Measurements from ENCODE around the gene PRKAG3.

Gene PRKAG3

GRCh38 chr2:218831378-218831990, at the start of gene PRKAG3:
PRKAG3 (minus strand) TSS chr2:218831803.
- no peak for DNase-seq

- no peak for DNase-seq
Measured at GRCh38 chr2:218880859-218881594, 49.4 kb upstream of the PRKAG3 start.

- DNase-seq: peak; percentile 80
Measured at GRCh38 chr2:218880102-218880858, 48.7 kb upstream of the PRKAG3 start, which contains the start of gene WNT10A. WNT10A (plus strand) TSS chr2:218880852; CDS start chr2:218880996, 144 bp downstream.

- no peak for DNase-seq
Measured at GRCh38 chr2:218879776-218880101, 48.1 kb upstream of the PRKAG3 start.

- DNase-seq: no peak
Measured at GRCh38 chr2:218878926-218879761, 47.5 kb upstream of the PRKAG3 start.

- no peak for DNase-seq
Measured at GRCh38 chr2:218878486-218878885, 46.9 kb upstream of the PRKAG3 start.

- DNase-seq: no peak
Measured at GRCh38 chr2:218877891-218878290, 46.3 kb upstream of the PRKAG3 start.

- DNase-seq: no peak
Measured at GRCh38 chr2:218877331-218877730, 45.7 kb upstream of the PRKAG3 start.

- DNase-seq: peak; percentile 83
Measured at GRCh38 chr2:218876562-218877219, 45.1 kb upstream of the PRKAG3 start.

GRCh38 chr2:218875692-218876246, 44.2 kb upstream of the PRKAG3 start:
- DNase-seq: no peak

GRCh38 chr2:218873359-218874194, 42.0 kb upstream of the PRKAG3 start:
- DNase-seq: no peak

- DNase-seq: no peak
Measured at GRCh38 chr2:218872645-218873358, 41.2 kb upstream of the PRKAG3 start.

GRCh38 chr2:218871345-218872302, 40.0 kb upstream of the PRKAG3 start:
- DNase-seq: no peak

GRCh38 chr2:218870984-218871344, 39.4 kb upstream of the PRKAG3 start:
- no peak for DNase-seq

GRCh38 chr2:218869064-218869463, 37.5 kb upstream of the PRKAG3 start:
- DNase-seq: no peak

GRCh38 chr2:218867900-218868299, 36.3 kb upstream of the PRKAG3 start:
- DNase-seq: no peak

- no peak for DNase-seq
Measured at GRCh38 chr2:218865999-218866398, 34.4 kb upstream of the PRKAG3 start.

- DNase-seq: no peak
Measured at GRCh38 chr2:218865396-218865795, 33.8 kb upstream of the PRKAG3 start.

GRCh38 chr2:218863021-218863520, 31.5 kb upstream of the PRKAG3 start:
- no peak for DNase-seq

Measured in stimulated activated CD8-positive, alpha-beta memory T cell treated with anti-CD3 and anti-CD28 coated beads, Interleukin-4, amount 100 ng/mL, for 48 hours (primary cell).